T47D (cell line): ENCODE results near the gene RGS3.

ENCODE experiments used
- DNase-seq, 2 experiments: peaks; one replicate each; pipeline versions ENCODE4 v3.0.0 to v3.0.0-alpha.2; 2011 to 2012; ENCODE audit warnings: low read depth in 1 of 2, low spot score in 1 of 2
- JUND ChIP-seq: IDR thresholded peaks from 2 replicates; pipeline ENCODE4 v1.6.1; 2012; ENCODE audit warnings: low read depth
- in situ Hi-C: cut with HindIII; loops from 2 replicates; pipeline ENCODE4 v1.10.0; 2016; ENCODE audit warnings: low sequenced_read_pairs, low pct_unique_long_range_greater_than_20kb

RGS3 gene

GRCh38 chr9:113600023-113600823 is 136.7 kb downstream of the RGS3 start:
- DNase-seq = no peak
- TF ChIP-seq JUND = no peak
- in situ Hi-C loops = no loop called here

GRCh38 chr9:113600871-113601614 is 137.5 kb downstream of the RGS3 start:
- TF ChIP-seq JUND = no peak
- DNase-seq = no peak
- in situ Hi-C loops = no loop called here

- in situ Hi-C loops = no loop called here
- TF ChIP-seq JUND = no peak
- DNase-seq = no peak
Measured at GRCh38 chr9:113601656-113602055, 138.1 kb downstream of the RGS3 start.

GRCh38 chr9:113602126-113603047 is 138.9 kb downstream of the RGS3 start:
- in situ Hi-C loops = no loop called here
- TF ChIP-seq JUND = no peak
- no peak for DNase-seq

GRCh38 chr9:113603048-113603375 is 139.5 kb downstream of the RGS3 start:
- no peak for DNase-seq
- in situ Hi-C loops = no loop called here
- no peak for TF ChIP-seq JUND

GRCh38 chr9:113603773-113604172 is 140.2 kb downstream of the RGS3 start:
- in situ Hi-C loops = no loop called here
- DNase-seq = no peak
- no peak for TF ChIP-seq JUND

GRCh38 chr9:113604393-113604792 is 140.9 kb downstream of the RGS3 start:
- in situ Hi-C loops = no loop called here
- TF ChIP-seq JUND = no peak

GRCh38 chr9:113606510-113606909 is 143.0 kb downstream of the RGS3 start:
- TF ChIP-seq JUND = no peak
- in situ Hi-C loops = no loop called here
- DNase-seq = no peak

More at GRCh38 chr9:113604393-113604792, 140.9 kb downstream of the RGS3 start:
- DNase-seq = no peak

GRCh38 chr9:113608082-113608685 is 144.7 kb downstream of the RGS3 start:
- TF ChIP-seq JUND = no peak

GRCh38 chr9:113609562-113610318 is 146.2 kb downstream of the RGS3 start:
- no peak for DNase-seq
- in situ Hi-C loops = no loop called here
- no peak for TF ChIP-seq JUND

More at GRCh38 chr9:113608082-113608685, 144.7 kb downstream of the RGS3 start:
- in situ Hi-C loops = no loop called here
- no peak for DNase-seq

GRCh38 chr9:113611461-113612215 is 148.1 kb downstream of the RGS3 start:
- DNase-seq = no peak
- in situ Hi-C loops = no loop called here
- TF ChIP-seq JUND = no peak
